ENCODE results near the gene PRKAB1. TPM values are rescaled to one million over a fixed set of nuclear protein-coding genes. Genes with fewer than 3 reads are reported as not detected.

Gene PRKAB1
- total and polyA plus RNA-seq, 9 of the 15 experiments (the other 6 are each of a cell fraction or from before 2014, with no cell fraction given): 32.6 to 94.2 (median 63.8) TPM

DNA sequence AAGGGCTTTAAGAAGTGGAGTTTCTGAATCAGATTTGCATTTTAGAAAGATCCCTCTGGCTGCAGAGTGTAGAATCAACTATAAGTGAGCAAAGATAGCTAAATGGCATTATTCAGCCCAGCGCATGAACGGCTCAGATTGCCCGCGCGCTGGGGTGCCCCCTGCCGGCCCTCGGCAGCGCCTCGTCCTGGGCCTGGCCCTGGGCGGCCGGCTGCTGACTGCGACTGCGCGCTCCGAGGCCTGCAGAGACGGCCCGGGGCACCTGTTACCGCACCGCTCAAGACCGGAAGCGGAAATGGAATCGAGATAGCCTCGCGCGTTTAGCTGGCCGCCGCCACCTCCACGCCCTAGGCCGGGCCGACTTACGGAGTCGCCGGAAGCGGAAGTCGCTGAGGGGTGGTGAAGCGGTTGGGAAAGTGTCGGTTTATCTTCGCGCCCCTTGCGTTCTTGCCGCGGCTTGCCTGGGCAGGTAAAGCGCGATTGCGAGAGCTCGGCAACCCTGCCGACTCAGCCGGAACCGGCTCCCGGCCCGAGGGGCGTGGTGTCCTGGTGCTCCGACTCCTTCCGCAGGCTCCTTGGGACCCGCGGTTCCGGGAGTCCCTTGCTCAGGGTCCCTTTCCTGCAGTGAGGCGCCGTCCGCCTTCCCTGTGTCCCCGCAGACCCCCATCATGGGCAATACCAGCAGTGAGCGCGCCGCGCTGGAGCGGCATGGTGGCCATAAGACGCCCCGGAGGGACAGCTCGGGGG, at the start of gene PRKAB1 (continued):
- TF ChIP-seq, protein P1, sequence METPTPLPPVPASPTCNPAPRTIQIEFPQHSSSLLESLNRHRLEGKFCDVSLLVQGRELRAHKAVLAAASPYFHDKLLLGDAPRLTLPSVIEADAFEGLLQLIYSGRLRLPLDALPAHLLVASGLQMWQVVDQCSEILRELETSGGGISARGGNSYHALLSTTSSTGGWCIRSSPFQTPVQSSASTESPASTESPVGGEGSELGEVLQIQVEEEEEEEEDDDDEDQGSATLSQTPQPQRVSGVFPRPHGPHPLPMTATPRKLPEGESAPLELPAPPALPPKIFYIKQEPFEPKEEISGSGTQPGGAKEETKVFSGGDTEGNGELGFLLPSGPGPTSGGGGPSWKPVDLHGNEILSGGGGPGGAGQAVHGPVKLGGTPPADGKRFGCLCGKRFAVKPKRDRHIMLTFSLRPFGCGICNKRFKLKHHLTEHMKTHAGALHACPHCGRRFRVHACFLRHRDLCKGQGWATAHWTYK (CRISPR knock-in tag; IDR thresholded peaks at IDR 0.05): no peak
- TF ChIP-seq RBM14 (IDR thresholded peaks at IDR 0.05; ENCODE audit: borderline replicate concordance, insufficient read depth, low read depth, low read length) (peak; percentile 64; the same call in 1 of the 2 replicates), GABPB1 (CRISPR knock-in tag; IDR thresholded peaks at IDR 0.05) (peak; percentile 99), NR3C1 (CRISPR knock-in tag; IDR thresholded peaks at IDR 0.05) (no peak), MEF2D (tag; conservative IDR thresholded peaks at IDR 0.05; ENCODE audit: low read depth) (no peak), ZNF324 (CRISPR knock-in tag; IDR thresholded peaks at IDR 0.05) (no peak), PRPF4 (IDR thresholded peaks at IDR 0.05; ENCODE audit: insufficient read depth, low read depth, low read length, poor library complexity, severe bottlenecking) (no peak), L3MBTL2 (IDR thresholded peaks at IDR 0.05) (peak; percentile 90), EP400 (IDR thresholded peaks at IDR 0.05) (peak; percentile 89), NFIC (IDR thresholded peaks at IDR 0.05) (0 out of 2 replicates have a peak, but pooled peaks have one; percentile 25), JUN (IDR thresholded peaks at IDR 0.05; ENCODE audit: borderline replicate concordance, low read depth, low read length) (peak; percentile 37; the same call in 1 of the 2 replicates), JUN (CRISPR knock-in tag; IDR thresholded peaks at IDR 0.05; ENCODE audit: borderline replicate concordance) (no peak), IFI16 (CRISPR knock-in tag; IDR thresholded peaks at IDR 0.05) (no peak), ZBTB1 (CRISPR knock-in tag; IDR thresholded peaks at IDR 0.05; ENCODE audit: borderline replicate concordance, low read depth) (peak; percentile 96), CAMTA2 (CRISPR knock-in tag; conservative IDR thresholded peaks at IDR 0.05) (no peak)
- TF ChIP-seq, protein P2, sequence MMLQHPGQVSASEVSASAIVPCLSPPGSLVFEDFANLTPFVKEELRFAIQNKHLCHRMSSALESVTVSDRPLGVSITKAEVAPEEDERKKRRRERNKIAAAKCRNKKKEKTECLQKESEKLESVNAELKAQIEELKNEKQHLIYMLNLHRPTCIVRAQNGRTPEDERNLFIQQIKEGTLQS (IDR thresholded peaks at IDR 0.05): no peak; the same call in 1 of the 2 replicates
- TF ChIP-seq, protein P2 (CRISPR knock-in tag; conservative IDR thresholded peaks at IDR 0.05): peak; percentile 39; the same call in 1 of the 2 replicates
- TF ChIP-seq, protein P3, sequence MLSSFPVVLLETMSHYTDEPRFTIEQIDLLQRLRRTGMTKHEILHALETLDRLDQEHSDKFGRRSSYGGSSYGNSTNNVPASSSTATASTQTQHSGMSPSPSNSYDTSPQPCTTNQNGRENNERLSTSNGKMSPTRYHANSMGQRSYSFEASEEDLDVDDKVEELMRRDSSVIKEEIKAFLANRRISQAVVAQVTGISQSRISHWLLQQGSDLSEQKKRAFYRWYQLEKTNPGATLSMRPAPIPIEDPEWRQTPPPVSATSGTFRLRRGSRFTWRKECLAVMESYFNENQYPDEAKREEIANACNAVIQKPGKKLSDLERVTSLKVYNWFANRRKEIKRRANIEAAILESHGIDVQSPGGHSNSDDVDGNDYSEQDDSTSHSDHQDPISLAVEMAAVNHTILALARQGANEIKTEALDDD (IDR thresholded peaks at IDR 0.05): no peak
- TF ChIP-seq, protein P4, sequence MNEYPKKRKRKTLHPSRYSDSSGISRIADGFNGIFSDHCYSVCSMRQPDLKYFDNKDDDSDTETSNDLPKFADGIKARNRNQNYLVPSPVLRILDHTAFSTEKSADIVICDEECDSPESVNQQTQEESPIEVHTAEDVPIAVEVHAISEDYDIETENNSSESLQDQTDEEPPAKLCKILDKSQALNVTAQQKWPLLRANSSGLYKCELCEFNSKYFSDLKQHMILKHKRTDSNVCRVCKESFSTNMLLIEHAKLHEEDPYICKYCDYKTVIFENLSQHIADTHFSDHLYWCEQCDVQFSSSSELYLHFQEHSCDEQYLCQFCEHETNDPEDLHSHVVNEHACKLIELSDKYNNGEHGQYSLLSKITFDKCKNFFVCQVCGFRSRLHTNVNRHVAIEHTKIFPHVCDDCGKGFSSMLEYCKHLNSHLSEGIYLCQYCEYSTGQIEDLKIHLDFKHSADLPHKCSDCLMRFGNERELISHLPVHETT (CRISPR knock-in tag; conservative IDR thresholded peaks at IDR 0.05 in 1 of 2, IDR thresholded peaks at IDR 0.05 in 1 of 2): peak in 1 of 2 experiments; percentile 99; a peak in 2 of 4 replicates
- TF ChIP-seq, protein P5, sequence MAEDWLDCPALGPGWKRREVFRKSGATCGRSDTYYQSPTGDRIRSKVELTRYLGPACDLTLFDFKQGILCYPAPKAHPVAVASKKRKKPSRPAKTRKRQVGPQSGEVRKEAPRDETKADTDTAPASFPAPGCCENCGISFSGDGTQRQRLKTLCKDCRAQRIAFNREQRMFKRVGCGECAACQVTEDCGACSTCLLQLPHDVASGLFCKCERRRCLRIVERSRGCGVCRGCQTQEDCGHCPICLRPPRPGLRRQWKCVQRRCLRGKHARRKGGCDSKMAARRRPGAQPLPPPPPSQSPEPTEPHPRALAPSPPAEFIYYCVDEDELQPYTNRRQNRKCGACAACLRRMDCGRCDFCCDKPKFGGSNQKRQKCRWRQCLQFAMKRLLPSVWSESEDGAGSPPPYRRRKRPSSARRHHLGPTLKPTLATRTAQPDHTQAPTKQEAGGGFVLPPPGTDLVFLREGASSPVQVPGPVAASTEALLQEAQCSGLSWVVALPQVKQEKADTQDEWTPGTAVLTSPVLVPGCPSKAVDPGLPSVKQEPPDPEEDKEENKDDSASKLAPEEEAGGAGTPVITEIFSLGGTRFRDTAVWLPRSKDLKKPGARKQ (CRISPR knock-in tag; IDR thresholded peaks at IDR 0.05): no peak

Measured in K562 (cell line).